Fibroblast of skin of abdomen (primary cell): ENCODE results near the gene SPAG6.

ENCODE experiments used
- DNase-seq: peaks from one replicate; pipeline ENCODE4 v3.0.0-alpha.2; 2013

Gene SPAG6

DNA sequence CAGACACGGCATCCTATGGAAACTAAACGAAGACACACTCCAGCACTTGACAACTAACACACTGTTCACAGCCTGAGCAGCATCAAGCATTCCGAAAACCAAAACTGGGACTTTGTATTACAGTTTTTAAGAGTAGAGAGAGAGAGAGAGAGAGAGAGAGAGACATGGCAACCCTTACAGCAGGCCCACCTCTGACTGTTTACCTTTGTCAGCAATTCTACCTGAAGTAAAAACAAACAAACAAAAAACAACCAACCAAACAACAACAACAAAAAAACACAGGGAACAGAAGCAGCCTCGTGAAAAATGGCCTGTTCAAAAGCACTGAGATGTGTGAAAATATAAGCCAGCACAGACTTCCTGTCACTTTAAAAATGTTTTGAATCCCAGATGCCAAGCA, 118.0 kb downstream of the SPAG6 start:
- DNase-seq: no peak

DNA sequence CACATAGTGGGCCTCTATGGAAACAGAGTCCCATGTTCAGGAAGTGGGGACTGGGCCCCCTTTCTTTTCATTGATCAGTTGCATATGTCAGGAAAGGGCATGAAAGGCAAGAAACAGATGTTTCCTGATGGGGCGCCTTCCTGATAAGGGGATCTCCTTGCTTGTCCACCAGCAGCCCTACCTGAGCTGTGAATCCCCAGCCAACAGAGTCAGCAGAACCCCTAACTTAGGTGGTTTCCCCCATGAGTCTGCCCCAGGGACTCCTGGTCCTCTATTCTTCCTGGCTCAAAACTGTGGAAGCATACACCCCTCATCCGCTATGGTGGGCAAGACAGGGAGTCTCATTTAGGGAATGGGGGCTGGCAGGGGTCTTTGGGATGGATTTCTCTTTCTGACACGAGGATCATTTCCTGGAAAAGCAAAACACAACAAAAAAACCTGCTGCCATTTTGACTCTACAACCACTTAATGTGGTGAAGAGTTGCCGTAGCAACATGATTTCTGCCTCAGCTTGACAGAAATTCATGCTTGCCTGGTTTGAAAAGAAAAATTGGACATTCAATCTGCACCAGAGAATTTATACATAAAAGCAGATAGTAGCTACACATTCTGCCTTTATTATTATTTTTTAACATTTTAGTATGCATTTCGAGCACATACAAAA, 119.8 kb downstream of the SPAG6 start:
- DNase-seq: no peak

DNA sequence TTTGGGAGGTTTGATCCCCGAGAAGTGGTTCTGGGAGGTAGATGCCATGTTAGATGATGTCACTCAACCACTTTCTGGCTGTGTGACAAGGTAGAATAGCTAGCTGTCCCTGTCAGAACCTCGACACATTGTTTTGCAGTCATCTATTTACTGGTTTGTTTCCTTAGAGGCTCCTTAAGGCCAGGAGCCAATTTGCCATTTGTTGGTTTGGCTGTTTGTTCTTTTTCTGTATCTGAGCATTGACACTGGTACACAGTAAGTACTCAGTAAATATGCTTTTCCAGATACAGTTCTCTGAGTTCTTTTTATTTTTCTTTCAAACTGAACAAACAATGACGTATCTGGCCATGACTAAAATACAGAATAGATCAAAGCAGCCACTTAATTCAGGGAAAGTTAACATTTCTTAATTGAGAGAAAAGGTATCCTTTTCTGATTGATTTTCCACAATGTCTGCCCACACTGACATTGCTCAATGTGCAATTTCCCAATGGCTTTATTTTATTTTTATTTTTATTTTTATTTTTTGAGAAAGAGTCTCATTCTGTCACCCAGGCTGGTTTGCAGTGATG, 121.6 kb downstream of the SPAG6 start:
- no peak for DNase-seq
